Measurements from ENCODE around the gene EMC10.
A peak's percentile ranks its signal among the peaks of the same experiment; 100 is the strongest.

Gene EMC10

DNA sequence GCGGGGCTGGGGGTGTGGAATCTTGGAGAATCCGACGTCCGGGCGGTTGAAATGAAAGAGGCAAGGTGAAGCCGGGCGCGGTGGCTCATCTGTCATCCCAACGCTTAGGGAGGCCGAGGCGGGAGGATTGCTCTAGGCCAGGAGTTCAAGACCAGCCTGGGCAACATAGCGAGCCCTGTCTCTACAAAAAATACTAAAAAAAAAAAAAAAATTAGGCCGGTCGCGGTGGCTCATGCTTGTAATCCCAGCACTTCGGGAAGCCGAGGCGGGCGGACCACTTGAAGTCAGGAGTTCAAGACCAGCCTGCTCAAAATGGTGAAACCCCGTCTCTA is 566 bp downstream of the EMC10 start:
- peak overlapping the region; percentile 97 for H3K4me3 Mint-ChIP-seq
- peaks cover 19% of the 10 kb centered on the region for H3K9me3 Mint-ChIP-seq
- peak overlapping the region; percentile 99 for H3K27ac Mint-ChIP-seq
- peaks cover 26% of the 10 kb centered on the region for H3K4me1 Mint-ChIP-seq
- peaks cover 27% of the 10 kb centered on the region for H3K36me3 Mint-ChIP-seq (ENCODE audit: low read depth)
- TF ChIP-seq, protein P1, sequence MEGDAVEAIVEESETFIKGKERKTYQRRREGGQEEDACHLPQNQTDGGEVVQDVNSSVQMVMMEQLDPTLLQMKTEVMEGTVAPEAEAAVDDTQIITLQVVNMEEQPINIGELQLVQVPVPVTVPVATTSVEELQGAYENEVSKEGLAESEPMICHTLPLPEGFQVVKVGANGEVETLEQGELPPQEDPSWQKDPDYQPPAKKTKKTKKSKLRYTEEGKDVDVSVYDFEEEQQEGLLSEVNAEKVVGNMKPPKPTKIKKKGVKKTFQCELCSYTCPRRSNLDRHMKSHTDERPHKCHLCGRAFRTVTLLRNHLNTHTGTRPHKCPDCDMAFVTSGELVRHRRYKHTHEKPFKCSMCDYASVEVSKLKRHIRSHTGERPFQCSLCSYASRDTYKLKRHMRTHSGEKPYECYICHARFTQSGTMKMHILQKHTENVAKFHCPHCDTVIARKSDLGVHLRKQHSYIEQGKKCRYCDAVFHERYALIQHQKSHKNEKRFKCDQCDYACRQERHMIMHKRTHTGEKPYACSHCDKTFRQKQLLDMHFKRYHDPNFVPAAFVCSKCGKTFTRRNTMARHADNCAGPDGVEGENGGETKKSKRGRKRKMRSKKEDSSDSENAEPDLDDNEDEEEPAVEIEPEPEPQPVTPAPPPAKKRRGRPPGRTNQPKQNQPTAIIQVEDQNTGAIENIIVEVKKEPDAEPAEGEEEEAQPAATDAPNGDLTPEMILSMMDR (IDR thresholded peaks at IDR 0.05) = no peak
- no peak for DNase-seq
- peaks cover 15% of the 10 kb centered on the region for H3K27me3 Mint-ChIP-seq (ENCODE audit: low read depth, poor library complexity)

DNA sequence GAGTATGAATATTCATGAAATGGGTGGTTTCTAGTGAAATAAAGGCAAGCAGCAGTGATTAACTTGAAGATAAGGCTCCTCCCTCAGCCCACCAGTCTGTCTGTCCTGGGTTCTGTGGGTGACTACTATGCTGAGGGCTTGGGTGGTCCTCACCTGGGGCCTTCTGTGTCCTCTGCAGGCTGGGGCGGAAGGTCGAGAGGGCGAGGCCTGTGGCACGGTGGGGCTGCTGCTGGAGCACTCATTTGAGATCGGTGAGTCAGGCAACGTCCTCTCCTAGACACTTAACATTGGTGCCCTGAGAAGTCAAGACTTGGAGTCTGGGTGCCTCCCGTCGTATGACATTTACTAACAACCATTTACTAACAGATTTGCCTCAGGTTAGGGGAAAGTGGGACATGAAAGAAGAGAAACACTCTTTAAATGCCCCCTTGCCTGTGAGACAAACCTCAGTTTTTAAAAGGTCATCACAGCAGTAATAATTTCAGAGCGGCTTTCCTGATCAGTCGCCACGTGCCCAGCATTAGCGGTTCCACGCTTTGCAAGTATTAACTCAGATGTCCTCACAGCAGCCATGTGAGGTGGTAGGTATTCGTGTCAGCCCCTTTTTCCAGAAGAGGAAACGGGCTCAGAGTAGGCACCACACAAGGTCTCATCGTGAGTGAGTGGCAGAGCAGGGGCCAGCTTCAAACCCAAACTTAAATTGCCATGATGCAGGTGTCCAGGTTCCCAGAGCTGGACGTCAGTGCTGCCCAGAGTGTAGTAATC is 1.6 kb downstream of the EMC10 start:
- Mint-ChIP-seq H3K36me3 (ENCODE audit: low read depth) (peaks cover 27% of the 10 kb centered on the region), H3K4me3 (peak overlapping the region; percentile 97), H3K27ac (no peak overlapping the region), H3K9me3 (peaks cover 19% of the 10 kb centered on the region), H3K27me3 (ENCODE audit: low read depth, poor library complexity) (peaks cover 15% of the 10 kb centered on the region), H3K4me1 (peaks cover 26% of the 10 kb centered on the region)
- TF ChIP-seq, protein P1 (IDR thresholded peaks at IDR 0.05) = no peak
- DNase-seq = no peak

DNA sequence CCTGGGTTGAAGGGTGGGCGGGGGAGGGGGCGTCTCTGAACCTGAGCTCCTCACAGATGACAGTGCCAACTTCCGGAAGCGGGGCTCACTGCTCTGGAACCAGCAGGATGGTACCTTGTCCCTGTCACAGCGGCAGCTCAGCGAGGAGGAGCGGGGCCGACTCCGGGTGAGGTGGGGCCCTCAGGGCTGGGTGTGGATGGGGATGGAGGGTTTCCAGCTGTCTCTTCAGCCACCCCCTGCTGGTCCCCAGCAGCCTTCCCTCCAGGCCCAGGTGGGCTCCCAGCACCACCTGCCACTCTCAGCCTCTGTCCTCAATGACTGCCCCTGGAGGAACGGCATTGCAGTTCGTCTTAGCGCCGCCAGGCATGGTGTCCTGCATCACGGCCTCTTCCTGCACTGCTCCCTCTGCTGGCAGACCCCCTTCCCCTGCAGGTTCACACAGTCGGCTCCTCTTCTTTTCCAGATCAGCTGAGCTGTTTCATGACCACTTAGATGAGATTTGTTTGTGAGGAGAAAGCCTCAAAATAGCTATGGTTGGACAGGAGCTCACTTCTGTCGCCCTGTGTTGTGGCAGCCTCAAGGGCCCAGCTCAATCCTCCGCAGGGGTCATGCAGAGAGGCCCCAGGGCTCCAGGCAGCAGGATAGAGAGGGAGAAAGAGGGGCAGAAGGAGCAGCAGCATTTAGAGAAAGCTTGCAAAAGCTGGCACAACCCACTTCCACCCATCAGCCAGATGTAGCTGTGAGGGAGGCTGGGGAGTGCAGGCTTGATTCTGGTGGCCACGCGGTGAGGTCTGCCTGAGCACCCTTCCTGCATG is 2.8 kb downstream of the EMC10 start:
- no peak for DNase-seq
- H3K36me3 Mint-ChIP-seq (ENCODE audit: low read depth) = peaks cover 33% of the 10 kb centered on the region
- H3K9me3 Mint-ChIP-seq = peaks cover 19% of the 10 kb centered on the region
- H3K27me3 Mint-ChIP-seq (ENCODE audit: low read depth, poor library complexity) = peaks cover 9% of the 10 kb centered on the region
- H3K4me1 Mint-ChIP-seq = peaks cover 26% of the 10 kb centered on the region
- H3K27ac Mint-ChIP-seq = no peak overlapping the region
- TF ChIP-seq, protein P1 (IDR thresholded peaks at IDR 0.05) = peak; percentile 39
- no peak overlapping the region for H3K4me3 Mint-ChIP-seq

DNA sequence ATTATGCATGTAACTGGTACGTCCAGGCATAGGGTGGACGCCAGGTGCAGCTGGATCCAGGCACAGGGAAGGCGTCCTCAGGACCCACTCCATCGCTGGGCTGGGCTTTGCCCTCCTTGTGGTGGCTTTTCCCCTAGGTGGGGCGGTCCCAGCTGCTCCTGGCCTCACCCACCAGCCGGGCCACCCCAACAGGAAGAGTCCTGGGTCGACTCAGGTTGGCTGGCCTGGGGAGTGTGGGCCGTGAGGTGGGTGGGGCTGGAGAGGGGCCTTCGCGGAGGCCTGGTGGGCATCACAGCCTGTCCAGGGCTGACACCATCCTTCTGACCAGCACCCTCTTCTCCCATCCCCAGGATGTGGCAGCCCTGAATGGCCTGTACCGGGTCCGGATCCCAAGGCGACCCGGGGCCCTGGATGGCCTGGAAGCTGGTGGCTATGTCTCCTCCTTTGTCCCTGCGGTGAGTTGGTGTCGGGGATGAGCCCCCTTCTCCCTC is 3.5 kb downstream of the EMC10 start:
- H3K9me3 Mint-ChIP-seq = peaks cover 19% of the 10 kb centered on the region
- peaks cover 9% of the 10 kb centered on the region for H3K27me3 Mint-ChIP-seq (ENCODE audit: low read depth, poor library complexity)
- H3K4me3 Mint-ChIP-seq = no peak overlapping the region
- TF ChIP-seq, protein P1 (IDR thresholded peaks at IDR 0.05) = no peak
- no peak overlapping the region for H3K27ac Mint-ChIP-seq
- H3K4me1 Mint-ChIP-seq = peaks cover 26% of the 10 kb centered on the region
- H3K36me3 Mint-ChIP-seq (ENCODE audit: low read depth) = peaks cover 36% of the 10 kb centered on the region
- no peak for DNase-seq

DNA sequence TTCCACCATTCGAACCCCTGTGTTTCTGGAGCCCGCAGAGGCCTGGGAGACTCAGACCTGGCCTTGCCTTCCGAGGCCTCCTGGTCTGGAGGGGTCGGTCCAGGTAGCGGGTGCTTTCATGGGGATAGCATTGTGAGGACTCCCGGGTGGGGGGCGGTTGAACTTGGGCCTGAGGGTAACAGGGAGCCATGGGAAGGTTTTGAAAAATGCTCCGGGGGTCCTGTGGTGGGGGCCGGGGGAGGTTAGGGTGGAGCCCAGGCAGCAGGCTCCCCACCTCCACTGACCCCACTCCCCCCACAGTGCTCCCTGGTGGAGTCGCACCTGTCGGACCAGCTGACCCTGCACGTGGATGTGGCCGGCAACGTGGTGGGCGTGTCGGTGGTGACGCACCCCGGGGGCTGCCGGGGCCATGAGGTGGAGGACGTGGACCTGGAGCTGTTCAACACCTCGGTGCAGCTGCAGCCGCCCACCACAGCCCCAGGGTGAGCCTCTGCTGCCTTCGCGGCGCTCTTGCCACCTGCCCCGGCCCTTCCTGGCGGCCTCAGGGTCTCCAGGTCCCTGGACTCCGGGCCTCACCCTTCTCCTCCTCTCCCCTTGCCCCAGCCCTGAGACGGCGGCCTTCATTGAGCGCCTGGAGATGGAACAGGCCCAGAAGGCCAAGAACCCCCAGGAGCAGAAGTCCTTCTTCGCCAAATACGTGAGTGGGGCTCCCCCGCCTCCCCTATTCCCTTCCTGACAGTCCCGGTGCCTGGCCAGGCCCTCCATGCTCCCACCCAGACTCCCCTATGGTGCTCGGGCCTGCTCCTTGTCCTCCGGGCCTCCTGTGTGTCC is 4.2 kb downstream of the EMC10 start:
- Mint-ChIP-seq H3K27ac (peak overlapping the region; percentile 37), H3K4me1 (peaks cover 21% of the 10 kb centered on the region), H3K4me3 (no peak overlapping the region), H3K36me3 (ENCODE audit: low read depth) (peaks cover 43% of the 10 kb centered on the region), H3K9me3 (peaks cover 23% of the 10 kb centered on the region), H3K27me3 (ENCODE audit: low read depth, poor library complexity) (peaks cover 9% of the 10 kb centered on the region)
- TF ChIP-seq, protein P1 (IDR thresholded peaks at IDR 0.05) = no peak
- DNase-seq = no peak

All from nephron progenitor cell (in vitro differentiated cells).